Measurements from ENCODE around the gene ANO10.

ANO10 gene

DNA sequence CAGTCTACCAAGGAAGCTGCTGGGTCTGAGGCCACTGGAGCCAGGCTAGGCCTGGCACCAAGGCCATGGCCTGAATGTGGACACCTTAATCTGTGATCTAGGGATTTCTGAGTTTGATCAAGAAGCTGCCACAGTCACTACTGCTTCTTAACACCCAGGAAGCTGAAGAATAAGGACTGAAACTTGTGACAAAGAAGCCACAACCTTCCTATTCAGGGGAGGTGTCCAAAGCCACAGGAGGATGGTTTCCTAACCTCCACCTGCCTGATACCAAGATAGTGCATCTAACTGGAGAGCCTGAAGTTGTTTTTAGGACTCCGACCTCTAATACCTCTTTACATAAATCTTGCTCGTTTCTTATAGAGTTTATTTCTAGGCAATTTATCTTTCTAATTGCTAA is 5.5 kb upstream of the ANO10 start:
- Histone ChIP-seq H3K27me3 (ENCODE audit: control insufficient read depth in 1 of 2, insufficient read depth in 2 of 2, low read length in 2 of 2) (no peaks in the 10 kb centered on the region), H3K4me3 (ENCODE audit: low read length in 2 of 2) (no peak overlapping the region), H3K4me1 (ENCODE audit: control insufficient read depth, insufficient read depth, low read length) (peaks cover 4% of the 10 kb centered on the region), H3K9ac (ENCODE audit: low read length in 2 of 2) (no peak overlapping the region), H3K36me3 (ENCODE audit: control insufficient read depth in 2 of 2, insufficient read depth in 2 of 2, low read length in 2 of 2) (no peaks in the 10 kb centered on the region), H3K9me3 (ENCODE audit: control insufficient read depth in 2 of 2, low read length in 2 of 2) (no peaks in the 10 kb centered on the region), H3K27ac (ENCODE audit: low read length) (no peak overlapping the region)

DNA sequence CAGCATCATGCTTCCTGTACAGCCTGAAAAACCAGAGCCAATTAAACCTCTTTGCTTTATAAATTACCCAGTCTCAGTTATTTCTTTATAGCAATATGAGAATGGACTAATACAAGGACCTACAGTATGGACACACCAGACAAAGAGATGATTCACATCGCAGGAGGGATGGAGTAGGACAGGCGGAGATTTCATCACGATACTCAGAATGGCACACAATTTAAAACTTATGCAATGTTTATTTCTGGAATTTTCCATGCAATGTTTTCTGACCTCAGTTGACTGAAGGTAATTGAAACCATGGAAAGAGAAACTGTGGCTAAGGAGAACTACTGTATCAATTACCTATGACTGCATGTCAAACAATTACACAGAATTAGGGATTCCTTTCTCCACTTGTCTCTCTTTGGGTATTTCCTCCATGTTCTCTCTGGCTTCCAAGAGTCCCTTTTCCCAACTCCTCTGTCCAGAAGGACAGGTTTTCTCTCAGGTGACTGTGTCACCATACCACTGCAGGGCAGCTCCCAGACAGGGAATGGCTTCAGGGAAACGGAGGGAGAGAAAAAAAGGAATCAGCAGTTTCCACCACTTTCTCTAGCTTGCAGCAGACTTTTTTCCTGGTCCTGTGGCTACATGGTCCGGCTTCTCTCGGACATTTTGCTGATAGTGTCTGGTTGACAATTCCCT is 3.0 kb upstream of the ANO10 start:
- Histone ChIP-seq H3K36me3 (ENCODE audit: control insufficient read depth in 2 of 2, insufficient read depth in 2 of 2, low read length in 2 of 2) (no peaks in the 10 kb centered on the region), H3K27ac (ENCODE audit: low read length) (no peak overlapping the region), H3K27me3 (ENCODE audit: control insufficient read depth in 1 of 2, insufficient read depth in 2 of 2, low read length in 2 of 2) (no peaks in the 10 kb centered on the region), H3K9me3 (ENCODE audit: control insufficient read depth in 2 of 2, low read length in 2 of 2) (no peaks in the 10 kb centered on the region), H3K4me3 (ENCODE audit: low read length in 2 of 2) (no peak overlapping the region), H3K9ac (ENCODE audit: low read length in 2 of 2) (no peak overlapping the region), H3K4me1 (ENCODE audit: control insufficient read depth, insufficient read depth, low read length) (peaks cover 4% of the 10 kb centered on the region)

DNA sequence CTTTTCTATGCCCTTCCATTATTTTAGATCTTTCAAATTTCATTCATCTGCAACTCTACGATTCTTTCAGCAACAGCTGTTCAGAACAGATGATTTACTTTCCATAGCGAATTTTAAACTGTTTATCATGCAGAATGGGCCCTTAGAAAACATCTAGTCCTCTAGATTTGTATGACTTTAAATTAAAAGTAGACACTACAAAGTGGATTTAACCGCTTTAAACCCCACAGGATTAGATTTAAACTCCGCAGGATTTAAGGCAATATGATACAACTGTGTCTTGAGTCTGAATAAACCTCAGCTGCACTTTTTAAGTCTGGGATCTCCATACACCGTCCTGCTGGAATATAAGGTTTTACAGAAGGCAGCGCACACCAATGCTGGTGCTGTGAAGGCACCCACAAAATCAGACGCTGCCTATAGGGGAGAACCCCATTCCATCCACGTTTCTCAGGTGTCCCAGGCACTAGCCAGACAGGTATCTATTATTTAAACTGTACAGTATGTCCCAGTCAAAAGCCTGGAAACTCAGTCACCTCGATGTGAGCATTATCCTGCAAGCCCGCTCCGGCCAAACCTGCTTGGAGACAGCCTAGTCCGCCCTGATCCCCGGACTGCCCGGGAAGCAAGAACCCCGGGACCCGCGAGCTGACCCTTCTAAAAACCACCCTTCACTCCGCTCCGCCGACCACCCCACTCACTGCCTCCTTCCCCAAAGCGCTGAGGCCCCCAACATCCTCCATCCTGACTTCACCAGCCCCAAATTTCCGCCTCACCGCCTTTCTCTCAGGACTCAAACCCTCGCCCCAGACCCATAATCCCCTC is 768 bp downstream of the ANO10 start:
- Histone ChIP-seq H3K4me3 (ENCODE audit: low read length in 2 of 2) (peak overlapping the region; percentile 58 to 84), H3K9ac (ENCODE audit: low read length in 2 of 2) (peak overlapping the region; percentile 80), H3K36me3 (ENCODE audit: control insufficient read depth in 2 of 2, insufficient read depth in 2 of 2, low read length in 2 of 2) (no peaks in the 10 kb centered on the region), H3K9me3 (ENCODE audit: control insufficient read depth in 2 of 2, low read length in 2 of 2) (no peaks in the 10 kb centered on the region), H3K27ac (ENCODE audit: low read length) (peak overlapping the region; percentile 75), H3K4me1 (ENCODE audit: control insufficient read depth, insufficient read depth, low read length) (peaks cover 4% of the 10 kb centered on the region), H3K27me3 (ENCODE audit: control insufficient read depth in 1 of 2, insufficient read depth in 2 of 2, low read length in 2 of 2) (no peaks in the 10 kb centered on the region)

- Histone ChIP-seq H3K4me1 (ENCODE audit: control insufficient read depth, insufficient read depth, low read length) (peaks cover 4% of the 10 kb centered on the region), H3K9ac (ENCODE audit: low read length in 2 of 2) (no peak overlapping the region), H3K4me3 (ENCODE audit: low read length in 2 of 2) (no peak overlapping the region), H3K36me3 (ENCODE audit: control insufficient read depth in 2 of 2, insufficient read depth in 2 of 2, low read length in 2 of 2) (no peaks in the 10 kb centered on the region), H3K27me3 (ENCODE audit: control insufficient read depth in 1 of 2, insufficient read depth in 2 of 2, low read length in 2 of 2) (no peaks in the 10 kb centered on the region), H3K9me3 (ENCODE audit: control insufficient read depth in 2 of 2, low read length in 2 of 2) (no peaks in the 10 kb centered on the region), H3K27ac (ENCODE audit: low read length) (no peak overlapping the region)
Observed at GRCh38 chr3:43619588-43619987, 2.2 kb downstream of the ANO10 start.

DNA sequence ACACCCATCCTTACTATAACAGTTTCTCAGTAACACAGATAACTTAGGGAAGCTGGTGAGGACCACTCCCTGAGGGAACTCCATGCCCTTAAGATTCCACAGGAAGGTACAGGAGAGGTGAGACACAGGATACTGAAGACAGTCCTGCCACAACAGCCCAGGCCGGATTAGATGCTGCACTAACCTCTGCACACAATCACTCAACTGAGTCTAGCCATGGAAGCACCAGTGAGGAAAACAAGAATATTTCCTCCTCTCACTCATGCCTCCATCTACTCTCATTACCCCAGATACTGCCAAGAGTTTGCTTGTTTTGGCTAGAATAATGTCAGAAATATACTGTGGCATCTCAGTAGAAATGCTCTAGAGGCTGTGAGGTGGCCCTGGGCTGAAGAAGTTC is 3.7 kb downstream of the ANO10 start:
- Histone ChIP-seq H3K4me1 (ENCODE audit: control insufficient read depth, insufficient read depth, low read length) (peaks cover 4% of the 10 kb centered on the region), H3K9me3 (ENCODE audit: control insufficient read depth in 2 of 2, low read length in 2 of 2) (no peaks in the 10 kb centered on the region), H3K27me3 (ENCODE audit: control insufficient read depth in 1 of 2, insufficient read depth in 2 of 2, low read length in 2 of 2) (no peaks in the 10 kb centered on the region), H3K9ac (ENCODE audit: low read length in 2 of 2) (no peak overlapping the region), H3K4me3 (ENCODE audit: low read length in 2 of 2) (no peak overlapping the region), H3K36me3 (ENCODE audit: control insufficient read depth in 2 of 2, insufficient read depth in 2 of 2, low read length in 2 of 2) (no peaks in the 10 kb centered on the region), H3K27ac (ENCODE audit: low read length) (no peak overlapping the region)

GRCh38 chr3:43616034-43616433 is 5.8 kb downstream of the ANO10 start:
- Histone ChIP-seq H3K9ac (ENCODE audit: low read length in 2 of 2) (no peak overlapping the region), H3K27ac (ENCODE audit: low read length) (no peak overlapping the region), H3K4me3 (ENCODE audit: low read length in 2 of 2) (no peak overlapping the region), H3K27me3 (ENCODE audit: control insufficient read depth in 1 of 2, insufficient read depth in 2 of 2, low read length in 2 of 2) (no peaks in the 10 kb centered on the region), H3K9me3 (ENCODE audit: control insufficient read depth in 2 of 2, low read length in 2 of 2) (no peaks in the 10 kb centered on the region), H3K36me3 (ENCODE audit: control insufficient read depth in 2 of 2, insufficient read depth in 2 of 2, low read length in 2 of 2) (no peaks in the 10 kb centered on the region), H3K4me1 (ENCODE audit: control insufficient read depth, insufficient read depth, low read length) (no peaks in the 10 kb centered on the region)

DNA sequence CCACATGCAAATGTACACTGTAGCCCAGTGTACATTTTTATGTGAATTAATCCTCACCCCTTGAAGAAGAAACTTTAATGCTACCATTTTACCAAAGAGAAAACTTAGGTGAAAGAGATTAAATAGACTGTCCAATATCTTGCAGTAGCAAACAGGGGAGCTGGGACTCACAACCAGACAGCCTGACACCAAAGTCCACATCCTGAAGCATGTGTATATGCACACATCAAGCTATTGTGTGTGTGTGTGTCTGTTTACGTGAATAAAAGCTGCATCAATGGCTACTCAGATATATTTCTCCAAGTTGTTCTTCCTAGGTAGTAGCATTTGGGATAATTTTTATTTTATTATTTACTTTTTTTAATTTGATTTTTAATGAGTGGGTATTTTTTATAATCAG is 6.7 kb downstream of the ANO10 start:
- H3K9me3 ChIP-seq (ENCODE audit: control insufficient read depth in 2 of 2, low read length in 2 of 2) = no peaks in the 10 kb centered on the region
- no peaks in the 10 kb centered on the region for H3K27me3 ChIP-seq (ENCODE audit: control insufficient read depth in 1 of 2, insufficient read depth in 2 of 2, low read length in 2 of 2)
- H3K4me1 ChIP-seq (ENCODE audit: control insufficient read depth, insufficient read depth, low read length) = no peaks in the 10 kb centered on the region
- H3K4me3 ChIP-seq (ENCODE audit: low read length in 2 of 2) = no peak overlapping the region
- no peaks in the 10 kb centered on the region for H3K36me3 ChIP-seq (ENCODE audit: control insufficient read depth in 2 of 2, insufficient read depth in 2 of 2, low read length in 2 of 2)
- no peak overlapping the region for H3K27ac ChIP-seq (ENCODE audit: low read length)
- no peak overlapping the region for H3K9ac ChIP-seq (ENCODE audit: low read length in 2 of 2)

GRCh38 chr3:43613976-43614375 is 7.8 kb downstream of the ANO10 start:
- Histone ChIP-seq H3K4me1 (ENCODE audit: control insufficient read depth, insufficient read depth, low read length) (no peaks in the 10 kb centered on the region), H3K9ac (ENCODE audit: low read length in 2 of 2) (no peak overlapping the region), H3K27me3 (ENCODE audit: control insufficient read depth in 1 of 2, insufficient read depth in 2 of 2, low read length in 2 of 2) (no peaks in the 10 kb centered on the region), H3K9me3 (ENCODE audit: control insufficient read depth in 2 of 2, low read length in 2 of 2) (no peaks in the 10 kb centered on the region), H3K36me3 (ENCODE audit: control insufficient read depth in 2 of 2, insufficient read depth in 2 of 2, low read length in 2 of 2) (no peaks in the 10 kb centered on the region), H3K4me3 (ENCODE audit: low read length in 2 of 2) (no peak overlapping the region), H3K27ac (ENCODE audit: low read length) (no peak overlapping the region)

- no peaks in the 10 kb centered on the region for H3K4me1 ChIP-seq (ENCODE audit: control insufficient read depth, insufficient read depth, low read length)
- H3K27ac ChIP-seq (ENCODE audit: low read length) = no peak overlapping the region
- no peaks in the 10 kb centered on the region for H3K36me3 ChIP-seq (ENCODE audit: control insufficient read depth in 2 of 2, insufficient read depth in 2 of 2, low read length in 2 of 2)
- no peaks in the 10 kb centered on the region for H3K27me3 ChIP-seq (ENCODE audit: control insufficient read depth in 1 of 2, insufficient read depth in 2 of 2, low read length in 2 of 2)
- no peak overlapping the region for H3K4me3 ChIP-seq (ENCODE audit: low read length in 2 of 2)
- H3K9me3 ChIP-seq (ENCODE audit: control insufficient read depth in 2 of 2, low read length in 2 of 2) = no peaks in the 10 kb centered on the region
- no peak overlapping the region for H3K9ac ChIP-seq (ENCODE audit: low read length in 2 of 2)
Observed at GRCh38 chr3:43612419-43612818, 9.4 kb downstream of the ANO10 start.

- no peak overlapping the region for H3K9ac ChIP-seq (ENCODE audit: low read length in 2 of 2)
- H3K4me1 ChIP-seq (ENCODE audit: control insufficient read depth, insufficient read depth, low read length) = no peaks in the 10 kb centered on the region
- peaks cover 0 to 4% of the 10 kb centered on the region in 2 donors for H3K36me3 ChIP-seq (ENCODE audit: control insufficient read depth in 2 of 2, insufficient read depth in 2 of 2, low read length in 2 of 2)
- no peak overlapping the region for H3K4me3 ChIP-seq (ENCODE audit: low read length in 2 of 2)
- no peaks in the 10 kb centered on the region for H3K9me3 ChIP-seq (ENCODE audit: control insufficient read depth in 2 of 2, low read length in 2 of 2)
- no peak overlapping the region for H3K27ac ChIP-seq (ENCODE audit: low read length)
- no peaks in the 10 kb centered on the region for H3K27me3 ChIP-seq (ENCODE audit: control insufficient read depth in 1 of 2, insufficient read depth in 2 of 2, low read length in 2 of 2)
Observed at GRCh38 chr3:43609406-43609805, 12.4 kb downstream of the ANO10 start.

DNA sequence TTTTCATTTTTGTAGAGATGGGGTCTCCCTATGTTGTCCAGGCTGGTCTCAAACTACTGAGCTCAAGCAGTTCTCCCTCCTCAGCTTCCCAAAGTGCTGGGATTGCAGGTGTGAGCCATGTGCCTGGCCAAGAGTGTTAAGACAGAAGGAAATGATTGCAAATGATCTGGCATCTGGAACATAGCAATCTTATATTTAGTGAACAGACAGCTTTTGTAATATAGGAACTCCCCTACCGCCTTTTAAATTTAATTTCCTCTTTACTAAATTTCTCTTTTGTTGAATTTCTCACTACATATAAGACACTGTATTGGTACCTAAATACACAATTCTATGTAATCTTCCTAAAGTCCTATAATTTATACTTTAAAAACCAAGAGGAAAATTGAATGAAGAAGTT is 13.1 kb downstream of the ANO10 start:
- H3K9ac ChIP-seq (ENCODE audit: low read length in 2 of 2) = no peak overlapping the region
- H3K27ac ChIP-seq (ENCODE audit: low read length) = no peak overlapping the region
- no peaks in the 10 kb centered on the region for H3K4me1 ChIP-seq (ENCODE audit: control insufficient read depth, insufficient read depth, low read length)
- no peaks in the 10 kb centered on the region for H3K27me3 ChIP-seq (ENCODE audit: control insufficient read depth in 1 of 2, insufficient read depth in 2 of 2, low read length in 2 of 2)
- H3K36me3 ChIP-seq (ENCODE audit: control insufficient read depth in 2 of 2, insufficient read depth in 2 of 2, low read length in 2 of 2) = peaks cover 0 to 4% of the 10 kb centered on the region in 2 donors
- H3K4me3 ChIP-seq (ENCODE audit: low read length in 2 of 2) = no peak overlapping the region
- no peaks in the 10 kb centered on the region for H3K9me3 ChIP-seq (ENCODE audit: control insufficient read depth in 2 of 2, low read length in 2 of 2)

Measured in stomach smooth muscle (tissue), 2 donors.